Transverse colon (tissue), 4 donors: ENCODE measurements around the gene MAPK13.

Experiments
- EP300 ChIP-seq: sonication (generic); formaldehyde crosslinking; IDR thresholded peaks from one replicate; pipeline ENCODE4 v1.6.1; 2017; ENCODE audit warnings: antibody characterized with exemption, low read depth
- POLR2A ChIP-seq: fragments of 450-650 bp; IDR thresholded peaks from one replicate; pipeline ENCODE4 v1.6.1; 2016; ENCODE audit warnings: antibody characterized with exemption, mild to moderate bottlenecking, moderate library complexity
- POLR2AphosphoS5 ChIP-seq, 3 donors: sonication (generic); formaldehyde crosslinking; IDR thresholded peaks; one replicate each; pipeline ENCODE4 v1.6.1; 2016; ENCODE audit warnings: antibody characterized with exemption in 3 of 3
- TF ChIP-seq, protein P1 (sequence below), 5 experiments: fragments of 200-600 bp in 3 of 5; fragments of 450-650 bp in 2 of 5; sonication (generic) in 3 of 5; IDR thresholded peaks; 1 replicate in 2 of 5; 2 replicates in 3 of 5; pipeline ENCODE4 v1.5.1; 2016 to 2017; ENCODE audit warnings: antibody characterized with exemption in 5 of 5, inconsistent platforms in 3 of 5, mild to moderate bottlenecking in 2 of 5, moderate library complexity in 1 of 5

DNA sequence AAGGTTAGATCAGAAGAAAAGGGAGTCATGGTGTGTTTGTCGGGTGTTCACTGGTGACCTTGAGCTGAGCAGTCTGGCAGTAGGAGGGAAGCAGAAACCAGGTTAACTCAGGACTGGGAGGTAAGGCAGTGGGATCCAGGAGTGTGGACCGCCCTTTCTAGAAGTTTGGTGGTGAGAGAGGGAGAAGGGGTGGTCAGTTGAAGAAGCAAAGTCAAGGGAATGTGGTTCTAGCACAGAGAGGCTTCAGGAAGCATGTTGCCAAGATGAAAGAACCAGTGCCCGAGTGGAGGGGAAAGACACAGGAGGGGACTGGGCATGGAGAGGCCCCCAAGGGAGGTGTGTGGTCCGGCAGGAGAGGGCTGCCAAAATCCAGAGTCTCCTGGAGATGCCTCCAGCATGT lies 3.6 kb downstream of the MAPK13 start:
- TF ChIP-seq POLR2A: no peak
- TF ChIP-seq, protein P1, sequence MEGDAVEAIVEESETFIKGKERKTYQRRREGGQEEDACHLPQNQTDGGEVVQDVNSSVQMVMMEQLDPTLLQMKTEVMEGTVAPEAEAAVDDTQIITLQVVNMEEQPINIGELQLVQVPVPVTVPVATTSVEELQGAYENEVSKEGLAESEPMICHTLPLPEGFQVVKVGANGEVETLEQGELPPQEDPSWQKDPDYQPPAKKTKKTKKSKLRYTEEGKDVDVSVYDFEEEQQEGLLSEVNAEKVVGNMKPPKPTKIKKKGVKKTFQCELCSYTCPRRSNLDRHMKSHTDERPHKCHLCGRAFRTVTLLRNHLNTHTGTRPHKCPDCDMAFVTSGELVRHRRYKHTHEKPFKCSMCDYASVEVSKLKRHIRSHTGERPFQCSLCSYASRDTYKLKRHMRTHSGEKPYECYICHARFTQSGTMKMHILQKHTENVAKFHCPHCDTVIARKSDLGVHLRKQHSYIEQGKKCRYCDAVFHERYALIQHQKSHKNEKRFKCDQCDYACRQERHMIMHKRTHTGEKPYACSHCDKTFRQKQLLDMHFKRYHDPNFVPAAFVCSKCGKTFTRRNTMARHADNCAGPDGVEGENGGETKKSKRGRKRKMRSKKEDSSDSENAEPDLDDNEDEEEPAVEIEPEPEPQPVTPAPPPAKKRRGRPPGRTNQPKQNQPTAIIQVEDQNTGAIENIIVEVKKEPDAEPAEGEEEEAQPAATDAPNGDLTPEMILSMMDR (IDR thresholded peaks at IDR 0.05): no peak
- TF ChIP-seq POLR2AphosphoS5 (IDR thresholded peaks at IDR 0.05): no peak
- no peak for TF ChIP-seq EP300
